Upper lobe of left lung (tissue), 6 donors: ENCODE data around the gene KIF26B. TPM values are rescaled to one million over a fixed set of nuclear protein-coding genes. Genes with fewer than 3 reads are reported as not detected.

ENCODE experiments used
- ATAC-seq, 2 donors: fragments of 200-7000 bp; cut with Tn5 transposase; one replicate each; pipeline ENCODE4 v1.9.1; 2022; ENCODE audit warnings: mild to moderate bottlenecking in 2 of 2, moderate library complexity in 2 of 2; ENCODE audit not compliant: low FRiP score in 2 of 2
- DNase-seq, 2 donors: peaks; one replicate each; pipeline ENCODE4 v3.0.0-alpha.2; 2019 to 2020
- H3K27ac ChIP-seq, 4 donors: fragments of 200-600 bp; sonication (generic); one replicate each; pipeline ENCODE4 v1.5.1; 2016 to 2019
- H3K27me3 ChIP-seq, 4 donors: fragments of 200-600 bp; sonication (generic); one replicate each; pipeline ENCODE4 v1.5.1; 2017 to 2019
- H3K36me3 ChIP-seq, 4 donors: fragments of 200-600 bp; sonication (generic); one replicate each; pipeline ENCODE4 v1.5.1; 2016 to 2019
- H3K4me1 ChIP-seq, 4 donors: fragments of 200-600 bp; sonication (generic); one replicate each; pipeline ENCODE4 v1.5.1; 2018 to 2019
- H3K4me3 ChIP-seq, 4 donors: fragments of 200-600 bp; sonication (generic); one replicate each; pipeline ENCODE4 v1.5.1; 2017 to 2019; ENCODE audit warnings: mild to moderate bottlenecking in 2 of 4, moderate library complexity in 1 of 4
- H3K9me3 ChIP-seq, 4 donors: fragments of 200-600 bp; sonication (generic); one replicate each; pipeline ENCODE4 v1.5.1; 2018 to 2019
- CTCF ChIP-seq, 6 experiments: fragments of 450-650 bp in 4 of 6; fragments of 200-600 bp in 2 of 6; sonication (generic) in 2 of 6; IDR thresholded peaks; one replicate each; pipeline ENCODE4 v1.5.1; 2016 to 2019; ENCODE audit warnings: antibody characterized with exemption in 6 of 6
- EP300 ChIP-seq, 4 donors: sonication (generic); formaldehyde crosslinking; IDR thresholded peaks; one replicate each; pipeline ENCODE4 v1.5.1; 2017; ENCODE audit warnings: antibody characterized with exemption in 4 of 4, control low read depth in 2 of 4
- POLR2A ChIP-seq, 4 donors: fragments of 450-650 bp; IDR thresholded peaks; one replicate each; pipeline ENCODE4 v1.5.1; 2016 to 2017; ENCODE audit warnings: antibody characterized with exemption in 4 of 4, mild to moderate bottlenecking in 2 of 4
- POLR2AphosphoS5 ChIP-seq, 2 donors: sonication (generic); formaldehyde crosslinking; IDR thresholded peaks; one replicate each; pipeline ENCODE4 v1.5.1; 2017; ENCODE audit warnings: antibody characterized with exemption in 2 of 2
- WGBS, 2 donors: methylation state at CpG; one replicate each; pipeline ENCODE4 v1.1.5; 2017 to 2018; 5-methylcytosine and 5-hydroxymethylcytosine counted together
- total RNA-seq, 6 donors: library from RNA; depleted of rRNA in 4 of 6; stranded (reverse); fragments of >200 nt in 4 of 6; gene quantifications; one replicate each; pipeline versions ENCODE4 v1.1.0 to v1.2.1, GENCODE V29; 2016 to 2021
- donor health status: DM: no; HTN: no; CAD: no; lungs with moderate emphysema.
- donor health status: DM: no; HTN: yes; CAD: no; lungs with severe emphysema.

Gene KIF26B
- total RNA-seq, 6 donors from 2014 or later: 1.2 to 4.3 (median 2.1) TPM

DNA sequence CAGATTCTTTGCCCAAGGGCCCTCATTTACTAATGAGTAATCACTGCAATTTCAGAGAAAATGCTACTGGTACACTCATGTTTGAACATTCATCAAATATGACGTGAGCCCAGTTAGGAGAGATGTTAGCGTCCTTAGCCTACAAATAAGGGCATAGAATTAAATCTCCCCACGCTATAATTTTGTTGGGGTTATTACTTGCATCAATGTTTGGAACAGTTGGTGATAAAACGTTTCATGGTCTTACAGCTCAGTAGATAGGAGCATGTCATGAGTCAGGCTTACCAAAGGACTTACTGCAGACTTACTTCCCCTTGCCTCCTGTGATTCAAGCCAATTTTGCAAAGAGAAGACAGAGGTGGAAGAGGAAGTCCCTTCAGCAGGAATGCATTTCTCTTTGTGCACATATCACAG, 304.0 kb downstream of the KIF26B start:
- Histone ChIP-seq H3K27ac (no peak overlapping the region), H3K9me3 (no peaks in the 10 kb centered on the region), H3K4me1 (no peaks in the 10 kb centered on the region), H3K27me3 (no peaks in the 10 kb centered on the region), H3K4me3 (no peak overlapping the region), H3K36me3 (no peaks in the 10 kb centered on the region)
- ATAC-seq (peak in 1 of 2 donors; percentile 74), DNase-seq (no peak)
- no peak for TF ChIP-seq CTCF (IDR thresholded peaks at IDR 0.05)
- TF ChIP-seq EP300 (IDR thresholded peaks at IDR 0.05): no peak
- no peak for TF ChIP-seq POLR2AphosphoS5 (IDR thresholded peaks at IDR 0.05)
- TF ChIP-seq POLR2A (IDR thresholded peaks at IDR 0.05): no peak
- WGBS, 2 donors: 68 to 71% methylated on average over 4 of the region's 4 CpGs

DNA sequence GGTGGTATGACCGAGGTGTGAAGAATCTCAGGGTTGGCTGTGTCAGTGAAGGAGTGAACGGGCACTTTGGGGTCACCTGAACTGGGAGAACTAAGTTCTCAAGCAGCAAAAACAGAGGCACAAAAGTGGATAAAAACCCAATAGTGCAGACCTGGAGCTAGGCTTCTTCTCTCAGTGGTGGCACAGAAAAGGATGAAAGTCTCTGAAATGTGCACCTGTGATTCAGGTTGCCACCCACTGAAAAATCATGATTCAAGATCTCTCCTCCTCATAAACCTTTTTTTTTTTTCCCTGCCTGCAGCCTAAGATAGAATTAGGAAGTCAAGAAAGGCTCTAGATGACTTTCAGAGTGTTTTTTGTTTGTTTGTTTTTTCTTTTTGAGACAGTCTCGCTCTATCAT, 304.8 kb downstream of the KIF26B start:
- Histone ChIP-seq H3K4me3 (no peak overlapping the region), H3K9me3 (no peaks in the 10 kb centered on the region)
- ATAC-seq: no peak

GRCh38 chr1:245461681-245462080, 306.9 kb downstream of the KIF26B start:
- TF ChIP-seq CTCF (IDR thresholded peaks at IDR 0.05) (no peak), EP300 (IDR thresholded peaks at IDR 0.05) (no peak), POLR2AphosphoS5 (IDR thresholded peaks at IDR 0.05) (no peak), POLR2A (IDR thresholded peaks at IDR 0.05) (no peak)
- Histone ChIP-seq H3K9me3 (no peaks in the 10 kb centered on the region), H3K27ac (no peak overlapping the region), H3K27me3 (no peaks in the 10 kb centered on the region), H3K4me3 (no peak overlapping the region), H3K36me3 (no peaks in the 10 kb centered on the region), H3K4me1 (no peaks in the 10 kb centered on the region)
- ATAC-seq: no peak
- WGBS, 2 donors: 80 to 83% methylated on average over 5 of the region's 5 CpGs
- no peak for DNase-seq

More for the DNA sequence above, 304.8 kb downstream of the KIF26B start:
- no peaks in the 10 kb centered on the region for H3K27me3 ChIP-seq
- H3K36me3 ChIP-seq: no peaks in the 10 kb centered on the region
- no peak for DNase-seq
- H3K4me1 ChIP-seq: no peaks in the 10 kb centered on the region
- 94 to 96% methylated on average over 3 of the region's 3 CpGs for WGBS, 2 donors
- no peak for TF ChIP-seq POLR2A (IDR thresholded peaks at IDR 0.05)
- no peak for TF ChIP-seq CTCF (IDR thresholded peaks at IDR 0.05)
- no peak for TF ChIP-seq POLR2AphosphoS5 (IDR thresholded peaks at IDR 0.05)
- TF ChIP-seq EP300 (IDR thresholded peaks at IDR 0.05): no peak
- H3K27ac ChIP-seq: no peak overlapping the region

GRCh38 chr1:245462161-245462560, 307.4 kb downstream of the KIF26B start:
- TF ChIP-seq CTCF (IDR thresholded peaks at IDR 0.05) (no peak), POLR2AphosphoS5 (IDR thresholded peaks at IDR 0.05) (no peak), EP300 (IDR thresholded peaks at IDR 0.05) (no peak), POLR2A (IDR thresholded peaks at IDR 0.05) (no peak)
- WGBS, 2 donors: 79 to 82% methylated on average over 7 of the region's 7 CpGs
- no peak for ATAC-seq

GRCh38 chr1:245463392-245464165, 308.8 kb downstream of the KIF26B start:
- ATAC-seq (no peak), DNase-seq (no peak)
- H3K36me3 ChIP-seq: no peaks in the 10 kb centered on the region
- H3K27ac ChIP-seq: no peak overlapping the region
- no peaks in the 10 kb centered on the region for H3K4me1 ChIP-seq
- TF ChIP-seq POLR2A (IDR thresholded peaks at IDR 0.05): no peak
- no peak for TF ChIP-seq CTCF (IDR thresholded peaks at IDR 0.05)
- H3K4me3 ChIP-seq: no peak overlapping the region
- WGBS, 2 donors: 85% methylated on average over 11 of the region's 11 CpGs
- H3K9me3 ChIP-seq: no peaks in the 10 kb centered on the region
- no peaks in the 10 kb centered on the region for H3K27me3 ChIP-seq

More at GRCh38 chr1:245462161-245462560, 307.4 kb downstream of the KIF26B start:
- no peak overlapping the region for H3K27ac ChIP-seq
- H3K36me3 ChIP-seq: no peaks in the 10 kb centered on the region
- H3K4me3 ChIP-seq: no peak overlapping the region
- no peaks in the 10 kb centered on the region for H3K27me3 ChIP-seq
- no peaks in the 10 kb centered on the region for H3K4me1 ChIP-seq
- no peaks in the 10 kb centered on the region for H3K9me3 ChIP-seq
- DNase-seq: no peak
